ENCODE measurements around the gene UBL4A. TPM values are rescaled to one million over a fixed set of nuclear protein-coding genes. Genes with fewer than 3 reads are reported as not detected.

UBL4A gene
- total RNA-seq, 1 donor = 31.5 TPM

DNA sequence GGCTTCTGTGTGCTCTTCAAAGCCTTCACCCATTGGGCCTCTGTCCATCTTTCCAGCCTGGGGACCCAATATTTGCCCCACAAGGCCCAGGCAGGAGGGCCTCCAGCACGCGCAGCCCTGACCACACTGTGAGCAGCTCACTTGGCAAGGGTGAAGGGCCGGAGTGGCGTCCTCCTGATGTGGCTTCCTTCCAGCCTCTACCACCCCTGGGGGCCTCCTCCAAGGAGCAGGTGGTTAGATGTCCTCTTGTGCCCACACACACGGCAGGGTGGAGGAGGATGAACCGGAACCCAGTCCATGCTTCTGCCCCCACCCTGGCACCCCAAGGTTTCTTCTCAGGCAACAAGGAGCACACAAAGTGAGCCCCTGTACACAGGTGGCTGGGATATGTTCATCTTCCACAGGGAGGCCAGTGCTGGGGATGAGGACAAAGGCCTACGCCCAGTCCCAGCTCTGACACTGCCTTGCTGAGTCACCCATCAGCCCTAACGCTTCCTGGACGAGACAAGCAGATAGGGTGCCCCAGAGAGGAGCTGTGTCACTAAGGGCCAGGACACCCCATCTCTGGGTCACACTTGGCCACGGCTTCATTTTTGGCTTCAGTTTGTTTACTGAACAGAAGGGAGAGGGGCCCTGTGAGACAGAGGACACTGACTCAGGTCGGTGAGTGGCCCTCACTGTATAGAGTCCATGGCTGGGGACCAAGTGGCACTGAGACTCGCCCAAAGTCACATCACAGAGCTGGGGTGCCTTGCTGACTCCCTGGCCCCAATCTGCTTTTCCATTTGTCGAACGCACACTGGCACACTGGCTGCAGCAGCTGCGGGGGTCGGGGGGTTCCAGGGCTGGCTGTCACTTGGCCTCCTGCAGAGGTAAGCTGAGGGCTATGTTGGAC is 1.9 kb downstream of the UBL4A start:
- H3K4me2 ChIP-seq (ENCODE audit: insufficient read depth, low read length) = no peak overlapping the region

DNA sequence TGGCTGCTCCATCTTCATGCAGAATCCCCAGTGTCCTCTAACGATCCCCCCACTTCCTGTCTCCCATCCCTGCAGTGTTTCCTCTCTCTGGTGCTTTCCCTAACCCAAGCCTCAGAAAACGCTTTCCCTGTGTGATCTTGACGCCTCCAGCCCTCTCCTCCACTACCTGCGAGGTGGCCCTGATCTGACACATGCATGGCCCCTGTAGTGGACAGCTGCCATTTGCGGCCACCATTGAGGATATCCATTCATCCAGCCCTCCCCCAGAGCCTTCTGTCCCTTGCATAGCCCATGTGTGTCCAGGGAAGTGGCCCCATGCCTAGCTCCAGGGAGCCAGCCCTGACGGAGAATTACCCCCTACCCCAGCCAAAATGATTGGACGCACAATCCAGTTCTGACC is 3.1 kb downstream of the UBL4A start:
- peaks cover 12% of the 10 kb centered on the region for H3K79me2 ChIP-seq (ENCODE audit: insufficient read depth, low read length)
- H2AFZ ChIP-seq (ENCODE audit: low read length) = no peak overlapping the region
- no peak overlapping the region for H3K4me2 ChIP-seq (ENCODE audit: insufficient read depth, low read length)
- no peak overlapping the region for H3K27ac ChIP-seq (ENCODE audit: low read depth, low read length)
- H3K4me1 ChIP-seq (ENCODE audit: insufficient read depth, low read length) = no peaks in the 10 kb centered on the region
- peaks cover 19% of the 10 kb centered on the region for H3K36me3 ChIP-seq (ENCODE audit: insufficient read depth, low read length)
- peak; percentile 80 for DNase-seq (ENCODE audit: insufficient read length, low spot score, missing footprints)
- H3K27me3 ChIP-seq (ENCODE audit: insufficient read depth, low read length) = no peaks in the 10 kb centered on the region
- no peaks in the 10 kb centered on the region for H3K9me3 ChIP-seq (ENCODE audit: low read depth, low read length)
- TF ChIP-seq, protein P1, sequence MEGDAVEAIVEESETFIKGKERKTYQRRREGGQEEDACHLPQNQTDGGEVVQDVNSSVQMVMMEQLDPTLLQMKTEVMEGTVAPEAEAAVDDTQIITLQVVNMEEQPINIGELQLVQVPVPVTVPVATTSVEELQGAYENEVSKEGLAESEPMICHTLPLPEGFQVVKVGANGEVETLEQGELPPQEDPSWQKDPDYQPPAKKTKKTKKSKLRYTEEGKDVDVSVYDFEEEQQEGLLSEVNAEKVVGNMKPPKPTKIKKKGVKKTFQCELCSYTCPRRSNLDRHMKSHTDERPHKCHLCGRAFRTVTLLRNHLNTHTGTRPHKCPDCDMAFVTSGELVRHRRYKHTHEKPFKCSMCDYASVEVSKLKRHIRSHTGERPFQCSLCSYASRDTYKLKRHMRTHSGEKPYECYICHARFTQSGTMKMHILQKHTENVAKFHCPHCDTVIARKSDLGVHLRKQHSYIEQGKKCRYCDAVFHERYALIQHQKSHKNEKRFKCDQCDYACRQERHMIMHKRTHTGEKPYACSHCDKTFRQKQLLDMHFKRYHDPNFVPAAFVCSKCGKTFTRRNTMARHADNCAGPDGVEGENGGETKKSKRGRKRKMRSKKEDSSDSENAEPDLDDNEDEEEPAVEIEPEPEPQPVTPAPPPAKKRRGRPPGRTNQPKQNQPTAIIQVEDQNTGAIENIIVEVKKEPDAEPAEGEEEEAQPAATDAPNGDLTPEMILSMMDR (IDR thresholded peaks at IDR 0.05; ENCODE audit: extremely low read depth, low read depth, low read length) = no peak
- no peaks in the 10 kb centered on the region for H4K20me1 ChIP-seq (ENCODE audit: insufficient read depth, low read length)
- no peak overlapping the region for H3K4me3 ChIP-seq (ENCODE audit: insufficient read depth, low read length)

More for the DNA sequence above, 1.9 kb downstream of the UBL4A start:
- H3K9me3 ChIP-seq (ENCODE audit: low read depth, low read length) = no peaks in the 10 kb centered on the region
- TF ChIP-seq, protein P1 (IDR thresholded peaks at IDR 0.05; ENCODE audit: extremely low read depth, low read depth, low read length) = no peak
- no peak overlapping the region for H2AFZ ChIP-seq (ENCODE audit: low read length)
- peaks cover 20% of the 10 kb centered on the region for H3K79me2 ChIP-seq (ENCODE audit: insufficient read depth, low read length)
- peaks cover 6% of the 10 kb centered on the region for H3K4me1 ChIP-seq (ENCODE audit: insufficient read depth, low read length)
- no peak overlapping the region for H3K4me3 ChIP-seq (ENCODE audit: insufficient read depth, low read length)
- H4K20me1 ChIP-seq (ENCODE audit: insufficient read depth, low read length) = peaks cover 7% of the 10 kb centered on the region
- peaks cover 20% of the 10 kb centered on the region for H3K36me3 ChIP-seq (ENCODE audit: insufficient read depth, low read length)
- no peak overlapping the region for H3K27ac ChIP-seq (ENCODE audit: low read depth, low read length)
- H3K27me3 ChIP-seq (ENCODE audit: insufficient read depth, low read length) = no peaks in the 10 kb centered on the region
- DNase-seq (ENCODE audit: insufficient read length, low spot score, missing footprints) = peak; percentile 91

DNA sequence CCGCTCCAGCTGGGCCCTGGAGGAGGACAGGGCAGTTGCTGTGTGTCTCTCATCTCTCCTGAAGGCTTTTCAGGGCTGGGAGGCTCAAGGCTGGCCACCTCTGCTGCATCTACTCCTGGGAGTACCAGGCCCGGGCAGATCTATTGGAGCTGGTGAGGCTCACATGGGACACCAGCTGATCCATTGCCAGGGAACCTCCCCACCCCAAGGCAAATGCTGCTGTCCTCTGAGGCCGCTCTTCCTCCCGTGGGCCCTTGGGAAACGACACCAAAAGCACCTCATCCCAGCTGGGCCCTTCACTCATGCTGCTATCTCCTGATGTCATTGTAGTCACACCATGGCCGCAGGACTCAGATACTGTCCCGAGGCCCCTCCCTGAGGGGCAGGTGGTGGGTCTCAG is 3.6 kb downstream of the UBL4A start:
- H3K4me1 ChIP-seq (ENCODE audit: insufficient read depth, low read length) = no peaks in the 10 kb centered on the region
- peak; percentile 65 for DNase-seq (ENCODE audit: insufficient read length, low spot score, missing footprints)
- no peak overlapping the region for H3K4me2 ChIP-seq (ENCODE audit: insufficient read depth, low read length)
- H3K36me3 ChIP-seq (ENCODE audit: insufficient read depth, low read length) = peaks cover 13% of the 10 kb centered on the region
- no peaks in the 10 kb centered on the region for H4K20me1 ChIP-seq (ENCODE audit: insufficient read depth, low read length)
- no peak overlapping the region for H3K4me3 ChIP-seq (ENCODE audit: insufficient read depth, low read length)
- peaks cover 11% of the 10 kb centered on the region for H3K79me2 ChIP-seq (ENCODE audit: insufficient read depth, low read length)
- H2AFZ ChIP-seq (ENCODE audit: low read length) = no peak overlapping the region
- no peak overlapping the region for H3K27ac ChIP-seq (ENCODE audit: low read depth, low read length)
- TF ChIP-seq, protein P1 (IDR thresholded peaks at IDR 0.05; ENCODE audit: extremely low read depth, low read depth, low read length) = no peak
- H3K27me3 ChIP-seq (ENCODE audit: insufficient read depth, low read length) = no peaks in the 10 kb centered on the region
- H3K9me3 ChIP-seq (ENCODE audit: low read depth, low read length) = no peaks in the 10 kb centered on the region

DNA sequence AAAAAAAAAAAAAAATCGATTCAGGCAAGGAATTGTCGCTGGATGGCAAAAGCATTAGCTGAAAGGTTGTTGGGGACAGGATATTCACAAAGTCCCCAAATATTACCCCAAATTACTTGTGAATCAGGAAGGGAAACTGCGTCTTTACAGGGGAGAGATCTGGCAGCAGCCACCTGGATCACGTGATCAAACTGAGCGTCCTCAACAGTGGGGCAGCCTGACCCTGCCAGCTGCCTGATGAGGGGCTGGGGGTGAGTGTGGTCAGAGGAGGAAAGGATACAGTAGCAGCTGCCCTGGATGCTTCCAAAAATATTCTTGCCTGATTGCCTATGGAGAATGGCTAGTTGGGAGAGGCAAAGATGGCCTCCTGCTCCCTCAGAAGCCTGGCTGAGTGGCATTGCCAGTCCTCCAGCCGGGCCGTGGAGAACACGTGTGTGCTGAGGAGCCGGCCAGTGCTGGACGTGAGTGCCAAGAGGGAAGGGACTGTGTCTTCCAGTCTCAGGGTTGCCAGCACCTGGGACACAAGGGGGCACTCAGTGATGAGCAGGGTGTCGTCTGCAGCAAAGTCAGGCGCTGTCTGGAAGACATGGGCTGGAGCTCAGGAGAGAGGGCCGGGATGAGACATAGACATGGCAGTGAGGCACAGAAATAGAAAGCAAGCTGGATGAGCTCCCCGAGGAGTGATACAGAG is 4.4 kb downstream of the UBL4A start:
- Histone ChIP-seq H3K27ac (ENCODE audit: low read depth, low read length) (no peak overlapping the region), H3K9me3 (ENCODE audit: low read depth, low read length) (no peaks in the 10 kb centered on the region), H2AFZ (ENCODE audit: low read length) (no peak overlapping the region), H3K27me3 (ENCODE audit: insufficient read depth, low read length) (no peaks in the 10 kb centered on the region), H3K4me1 (ENCODE audit: insufficient read depth, low read length) (no peaks in the 10 kb centered on the region), H3K4me3 (ENCODE audit: insufficient read depth, low read length) (no peak overlapping the region), H4K20me1 (ENCODE audit: insufficient read depth, low read length) (no peaks in the 10 kb centered on the region), H3K36me3 (ENCODE audit: insufficient read depth, low read length) (peaks cover 9% of the 10 kb centered on the region), H3K4me2 (ENCODE audit: insufficient read depth, low read length) (no peak overlapping the region), H3K79me2 (ENCODE audit: insufficient read depth, low read length) (peaks cover 7% of the 10 kb centered on the region)
- peak; percentile 74 for DNase-seq (ENCODE audit: insufficient read length, low spot score, missing footprints)
- TF ChIP-seq, protein P1 (IDR thresholded peaks at IDR 0.05; ENCODE audit: extremely low read depth, low read depth, low read length) = no peak
